Measurements from ENCODE around the gene BNIP3. TPM values are rescaled to one million over a fixed set of nuclear protein-coding genes. Genes with fewer than 3 reads are reported as not detected.

Gene BNIP3
- total RNA-seq, 4 donors from 2014 or later = 17.1 to 122 (median 31.6) TPM

DNA sequence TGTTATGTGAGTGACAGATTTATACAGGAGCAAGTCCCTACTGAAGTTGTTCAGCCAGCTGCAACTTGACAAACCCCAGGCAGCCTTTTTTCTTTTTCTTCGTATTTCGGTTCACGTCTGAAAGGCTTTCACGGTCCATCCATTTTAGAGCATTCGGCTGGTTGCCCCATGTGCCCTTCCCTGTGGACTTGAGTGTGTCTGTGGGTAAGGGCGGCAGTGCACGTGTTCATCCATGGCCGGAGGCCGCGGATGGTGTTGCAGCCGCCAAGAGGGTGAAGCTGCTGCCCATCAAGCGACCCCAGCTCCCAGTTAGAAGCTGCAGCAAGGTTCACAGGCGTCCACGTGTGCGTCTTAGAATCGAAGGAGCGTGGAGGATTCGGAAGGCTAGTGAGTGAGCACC lies 45.0 kb downstream of the BNIP3 start:
- Histone ChIP-seq H3K9me3 (no peaks in the 10 kb centered on the region), H3K4me3 (no peak overlapping the region), H3K27me3 (no peaks in the 10 kb centered on the region), H3K27ac (no peak overlapping the region), H3K4me1 (no peaks in the 10 kb centered on the region), H3K36me3 (no peaks in the 10 kb centered on the region)
- intact Hi-C loops (cut with DNase I; ENCODE audit: low total_unique reads) = no loop called here
- DNase-seq = no peak
- TF ChIP-seq CTCF (IDR thresholded peaks at IDR 0.05) = no peak
- TF ChIP-seq POLR2A (IDR thresholded peaks at IDR 0.05) = no peak

DNA sequence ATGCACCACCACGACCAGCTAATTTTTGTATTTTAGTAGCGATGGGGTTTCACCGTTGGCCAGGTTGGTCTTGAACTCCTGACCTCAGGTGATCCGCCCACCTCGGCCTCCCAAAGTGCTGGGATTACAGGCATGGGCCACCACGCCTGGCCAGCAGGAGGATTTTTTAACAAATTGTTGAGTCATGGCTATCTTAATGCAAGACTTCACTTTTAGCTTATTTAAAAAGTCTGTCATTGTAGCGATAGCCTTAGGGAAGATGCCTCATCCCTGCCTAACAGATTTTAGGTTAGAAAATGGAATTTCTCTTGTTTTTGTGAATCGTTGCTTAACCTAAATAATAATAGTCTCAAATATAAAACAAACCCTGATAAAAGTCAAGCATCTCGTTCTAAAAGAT lies 45.4 kb downstream of the BNIP3 start:
- intact Hi-C loops (cut with DNase I; ENCODE audit: low total_unique reads) = no loop called here
- DNase-seq = no peak
- no peak overlapping the region for H3K4me3 ChIP-seq
- H3K27me3 ChIP-seq = no peaks in the 10 kb centered on the region
- no peaks in the 10 kb centered on the region for H3K36me3 ChIP-seq
- H3K4me1 ChIP-seq = no peaks in the 10 kb centered on the region
- no peaks in the 10 kb centered on the region for H3K9me3 ChIP-seq
- TF ChIP-seq POLR2A (IDR thresholded peaks at IDR 0.05) (no peak), CTCF (IDR thresholded peaks at IDR 0.05) (no peak)
- H3K27ac ChIP-seq = no peak overlapping the region

GRCh38 chr10:131935260-131935659 lies 46.5 kb downstream of the BNIP3 start:
- no peak overlapping the region for H3K4me3 ChIP-seq
- H3K9me3 ChIP-seq = no peaks in the 10 kb centered on the region
- TF ChIP-seq CTCF (IDR thresholded peaks at IDR 0.05) = no peak
- TF ChIP-seq POLR2A (IDR thresholded peaks at IDR 0.05) = no peak
- DNase-seq = no peak
- no peaks in the 10 kb centered on the region for H3K27me3 ChIP-seq
- no peaks in the 10 kb centered on the region for H3K36me3 ChIP-seq
- H3K27ac ChIP-seq = no peak overlapping the region
- no peaks in the 10 kb centered on the region for H3K4me1 ChIP-seq
- intact Hi-C loops (cut with DNase I; ENCODE audit: low total_unique reads) = no loop called here

- Histone ChIP-seq H3K4me3 (no peak overlapping the region), H3K36me3 (no peaks in the 10 kb centered on the region), H3K4me1 (no peaks in the 10 kb centered on the region), H3K9me3 (no peaks in the 10 kb centered on the region), H3K27ac (no peak overlapping the region), H3K27me3 (no peaks in the 10 kb centered on the region)
- TF ChIP-seq POLR2A (IDR thresholded peaks at IDR 0.05) (no peak), CTCF (IDR thresholded peaks at IDR 0.05) (no peak)
- no peak for DNase-seq
- intact Hi-C loops (cut with DNase I; ENCODE audit: low total_unique reads) = no loop called here
Observed at GRCh38 chr10:131934769-131935168, 47.0 kb downstream of the BNIP3 start.

DNA sequence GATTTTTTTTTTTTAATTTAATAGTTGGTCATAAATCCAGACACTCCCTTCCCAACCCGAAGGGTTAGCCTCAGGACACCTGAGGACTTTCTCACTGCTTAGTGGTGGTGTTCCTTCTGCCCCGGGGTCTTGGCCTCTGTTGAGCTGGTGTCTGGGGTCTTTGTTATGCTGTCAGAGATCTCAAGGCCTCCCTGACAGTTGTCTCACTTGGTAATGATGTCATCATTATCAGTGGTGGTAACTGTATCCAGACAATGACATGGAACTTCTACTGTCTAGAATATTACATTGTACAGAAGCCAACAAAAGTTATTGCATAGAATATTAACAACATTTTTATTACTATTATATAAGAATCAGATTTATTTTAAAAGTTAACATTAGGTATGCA lies 48.0 kb downstream of the BNIP3 start:
- intact Hi-C loops (cut with DNase I; ENCODE audit: low total_unique reads) = no loop called here
- Histone ChIP-seq H3K4me1 (no peaks in the 10 kb centered on the region), H3K36me3 (no peaks in the 10 kb centered on the region), H3K9me3 (no peaks in the 10 kb centered on the region), H3K4me3 (no peak overlapping the region), H3K27ac (no peak overlapping the region), H3K27me3 (no peaks in the 10 kb centered on the region)
- no peak for TF ChIP-seq POLR2A (IDR thresholded peaks at IDR 0.05)
- no peak for DNase-seq

GRCh38 chr10:131933016-131933695 lies 48.6 kb downstream of the BNIP3 start:
- H3K4me1 ChIP-seq = no peaks in the 10 kb centered on the region
- no peak overlapping the region for H3K4me3 ChIP-seq
- no peak for TF ChIP-seq CTCF (IDR thresholded peaks at IDR 0.05)
- no peak for TF ChIP-seq POLR2A (IDR thresholded peaks at IDR 0.05)
- DNase-seq = no peak
- H3K36me3 ChIP-seq = no peaks in the 10 kb centered on the region
- H3K27ac ChIP-seq = no peak overlapping the region
- H3K27me3 ChIP-seq = no peaks in the 10 kb centered on the region
- H3K9me3 ChIP-seq = no peaks in the 10 kb centered on the region
- intact Hi-C loops (cut with DNase I; ENCODE audit: low total_unique reads) = no loop called here

Measured in uterus (tissue), 4 donors.